HG03039 (cell line): ENCODE measurements around the gene PAX8.
A peak's percentile ranks its signal among the peaks of the same experiment; 100 is the strongest.

Experiments
- ATAC-seq: cut with Tn5 transposase; IDR thresholded peaks from one replicate; pipeline ENCODE4 v1.9.1; 2021; ENCODE audit warnings: mild to moderate bottlenecking, moderate library complexity; ENCODE audit not compliant: unreplicated experiment

The PAX8 gene

GRCh38 chr2:113173542-113174375 lies 105.0 kb downstream of the PAX8 start, which contains the start of gene PSD4:
Gene PSD4 (plus strand): TSS chr2:113173971. CDS start chr2:113182457, 8,486 bp downstream.
- peak; percentile 75 for ATAC-seq

- no peak for ATAC-seq
Observed at GRCh38 chr2:113172721-113173541, 105.8 kb downstream of the PAX8 start.

GRCh38 chr2:113171334-113172075 lies 107.2 kb downstream of the PAX8 start:
- ATAC-seq: no peak

DNA sequence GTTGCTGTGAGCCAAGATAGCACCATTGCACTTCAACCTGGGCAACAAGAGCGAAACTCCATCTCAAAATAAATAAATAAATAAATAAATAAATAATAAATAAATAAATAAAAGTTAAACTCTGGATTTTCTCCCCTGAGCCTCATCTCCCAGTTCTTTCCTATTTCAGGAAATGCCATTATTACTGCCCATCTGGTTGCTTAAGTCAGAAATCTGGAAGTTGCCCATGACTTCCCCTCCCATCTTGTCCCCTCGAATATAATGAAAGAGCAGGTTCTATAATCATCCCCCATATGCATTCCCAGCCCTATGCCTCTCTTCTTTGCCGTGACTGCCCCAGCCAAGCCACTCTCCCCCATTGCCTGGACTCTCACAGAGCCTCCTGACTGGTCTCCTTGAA lies 109.1 kb downstream of the PAX8 start:
- no peak for ATAC-seq

GRCh38 chr2:113169002-113169530 lies 109.7 kb downstream of the PAX8 start:
- no peak for ATAC-seq

DNA sequence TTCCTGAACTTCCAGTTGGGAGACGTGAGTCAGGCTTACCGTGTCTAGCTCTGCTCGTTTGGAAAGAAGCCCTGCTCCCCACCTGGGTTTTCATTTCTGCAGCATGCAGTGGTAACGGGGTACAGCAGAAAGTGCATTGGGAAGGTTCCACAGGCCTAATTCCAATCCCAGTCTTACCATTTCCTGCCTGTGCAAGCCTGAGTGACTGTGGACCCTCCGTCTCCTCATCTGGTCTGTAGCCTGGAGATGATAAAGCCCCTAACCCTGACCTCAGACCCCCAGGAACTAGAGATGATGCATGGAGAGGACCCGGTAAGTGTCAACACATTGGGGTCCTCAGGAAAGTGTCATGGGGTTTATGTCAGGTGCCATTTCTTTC lies 110.8 kb downstream of the PAX8 start:
- no peak for ATAC-seq

DNA sequence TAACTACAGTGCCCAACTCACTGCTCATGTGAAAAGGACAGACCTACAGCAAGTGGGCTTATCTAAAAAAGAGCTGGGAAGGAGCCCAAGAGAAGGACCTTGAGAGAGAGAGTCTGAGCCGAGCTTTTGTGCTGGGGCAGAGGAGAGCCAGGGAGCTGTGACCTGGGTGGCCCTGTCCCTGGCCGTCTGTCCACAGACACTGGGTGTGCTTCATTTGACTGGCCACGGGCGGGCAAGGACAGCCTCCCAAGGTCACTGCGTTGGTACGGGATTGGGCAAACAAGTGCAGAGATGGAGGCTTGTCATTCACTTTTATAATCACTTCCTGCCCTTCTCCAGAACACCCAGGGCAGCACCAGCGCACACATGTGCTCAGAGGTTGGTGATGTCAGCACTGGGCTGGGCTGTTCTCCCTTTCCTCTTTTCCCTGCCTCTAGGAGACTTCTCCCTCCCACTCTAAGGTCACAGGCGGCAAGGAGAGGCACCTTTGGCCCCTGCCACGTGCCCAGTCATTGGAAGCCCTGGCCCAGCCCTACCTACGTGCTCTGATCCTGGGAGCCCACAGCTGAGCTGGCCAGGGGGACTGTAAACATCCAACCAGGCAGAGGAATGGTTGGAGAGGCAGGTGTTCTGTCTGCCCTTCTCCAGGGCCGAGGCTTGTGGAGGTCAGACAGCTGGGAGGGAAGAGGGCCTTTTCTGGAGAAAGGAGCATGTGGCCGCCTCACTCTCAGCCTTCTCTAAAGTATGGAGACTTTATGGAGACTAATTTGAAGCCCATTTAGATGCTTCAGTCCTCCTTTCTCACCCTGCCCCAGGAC lies 111.4 kb downstream of the PAX8 start:
- ATAC-seq: no peak

DNA sequence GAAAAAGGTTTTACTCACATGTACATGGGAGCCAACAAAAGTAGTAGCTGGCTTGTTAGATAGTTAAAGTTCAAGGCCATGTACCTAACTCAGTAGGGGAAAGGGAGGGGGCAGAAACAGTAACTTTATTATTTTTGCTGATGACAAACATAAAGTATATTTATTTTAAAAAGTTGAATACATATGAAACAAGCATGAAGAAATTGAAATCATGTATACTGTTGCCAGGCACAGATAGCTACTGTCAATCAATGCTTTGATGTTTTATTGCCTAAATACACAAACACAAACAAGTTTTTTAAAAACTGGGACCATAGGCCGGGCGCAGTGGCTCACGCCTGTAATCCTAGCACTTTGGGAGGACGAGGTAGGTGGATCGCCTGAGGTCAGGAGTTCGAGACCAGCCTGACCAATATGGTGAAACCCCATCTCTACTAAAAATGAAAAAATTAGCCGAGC lies 112.5 kb downstream of the PAX8 start:
- ATAC-seq: no peak
